ENCODE results near the gene GDPD1. TPM values are rescaled to one million over a fixed set of nuclear protein-coding genes. Genes with fewer than 3 reads are reported as not detected.
"Not testable (repeated sequence)": the region's sequence is repeated elsewhere in the genome, so short reads cannot be mapped to it uniquely, and the experiment has no call there.

Gene GDPD1
- total and polyA plus RNA-seq, 4 donors: 1.2 to 8.7 (median 2.1) TPM

DNA sequence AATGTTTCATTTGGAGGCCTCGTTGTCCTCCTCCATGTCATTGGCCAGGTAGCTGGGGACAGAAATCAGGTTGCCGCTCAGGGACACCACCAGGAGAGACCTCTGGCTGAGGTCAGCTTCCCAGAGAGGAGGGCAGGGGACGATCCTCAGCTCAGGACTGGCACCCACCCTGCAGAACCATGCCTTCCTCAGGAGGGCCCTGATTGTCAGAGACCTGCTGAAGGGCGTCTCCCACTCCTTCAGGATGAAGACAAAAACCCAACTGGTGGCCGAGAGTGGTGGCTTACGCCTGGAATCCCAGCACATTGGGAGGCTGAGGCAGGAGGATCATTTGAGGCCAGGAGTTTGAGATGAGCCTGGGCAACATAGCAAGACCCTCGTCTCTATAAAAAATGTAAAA, 45.2 kb upstream of the GDPD1 start:
- TF ChIP-seq, protein P1, sequence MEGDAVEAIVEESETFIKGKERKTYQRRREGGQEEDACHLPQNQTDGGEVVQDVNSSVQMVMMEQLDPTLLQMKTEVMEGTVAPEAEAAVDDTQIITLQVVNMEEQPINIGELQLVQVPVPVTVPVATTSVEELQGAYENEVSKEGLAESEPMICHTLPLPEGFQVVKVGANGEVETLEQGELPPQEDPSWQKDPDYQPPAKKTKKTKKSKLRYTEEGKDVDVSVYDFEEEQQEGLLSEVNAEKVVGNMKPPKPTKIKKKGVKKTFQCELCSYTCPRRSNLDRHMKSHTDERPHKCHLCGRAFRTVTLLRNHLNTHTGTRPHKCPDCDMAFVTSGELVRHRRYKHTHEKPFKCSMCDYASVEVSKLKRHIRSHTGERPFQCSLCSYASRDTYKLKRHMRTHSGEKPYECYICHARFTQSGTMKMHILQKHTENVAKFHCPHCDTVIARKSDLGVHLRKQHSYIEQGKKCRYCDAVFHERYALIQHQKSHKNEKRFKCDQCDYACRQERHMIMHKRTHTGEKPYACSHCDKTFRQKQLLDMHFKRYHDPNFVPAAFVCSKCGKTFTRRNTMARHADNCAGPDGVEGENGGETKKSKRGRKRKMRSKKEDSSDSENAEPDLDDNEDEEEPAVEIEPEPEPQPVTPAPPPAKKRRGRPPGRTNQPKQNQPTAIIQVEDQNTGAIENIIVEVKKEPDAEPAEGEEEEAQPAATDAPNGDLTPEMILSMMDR (IDR thresholded peaks at IDR 0.05; ENCODE audit: control extremely low read depth, extremely low read depth): no peak
- peaks cover 0 to 4% (median 0%) of the 10 kb centered on the region in 4 donors for H3K36me3 ChIP-seq (ENCODE audit: control insufficient read depth in 4 of 4, insufficient read depth in 4 of 4, low read length in 4 of 4)
- ATAC-seq (ENCODE audit: insufficient read depth, low FRiP score) (no peak), DNase-seq (no peak)
- no peaks in the 10 kb centered on the region for H3K27me3 ChIP-seq (ENCODE audit: control insufficient read depth in 3 of 3, insufficient read depth in 3 of 3, low read length in 2 of 3)
- H3K27ac ChIP-seq (ENCODE audit: low read depth in 1 of 2, low read length in 1 of 2): no peak overlapping the region
- no peaks in the 10 kb centered on the region for H3K9me3 ChIP-seq (ENCODE audit: control insufficient read depth in 4 of 4, insufficient read depth in 3 of 4, low read length in 3 of 4)
- H3K4me1 ChIP-seq (ENCODE audit: control insufficient read depth in 5 of 5, insufficient read depth in 5 of 5, low read length in 5 of 5): no peaks in the 10 kb centered on the region
- H3K9ac ChIP-seq (ENCODE audit: insufficient read depth in 1 of 2, low read length in 2 of 2): no peak overlapping the region
- H3K4me3 ChIP-seq: no peak overlapping the region
- 93 to 98% methylated on average over 7 of the region's 7 CpGs for WGBS, 2 donors

DNA sequence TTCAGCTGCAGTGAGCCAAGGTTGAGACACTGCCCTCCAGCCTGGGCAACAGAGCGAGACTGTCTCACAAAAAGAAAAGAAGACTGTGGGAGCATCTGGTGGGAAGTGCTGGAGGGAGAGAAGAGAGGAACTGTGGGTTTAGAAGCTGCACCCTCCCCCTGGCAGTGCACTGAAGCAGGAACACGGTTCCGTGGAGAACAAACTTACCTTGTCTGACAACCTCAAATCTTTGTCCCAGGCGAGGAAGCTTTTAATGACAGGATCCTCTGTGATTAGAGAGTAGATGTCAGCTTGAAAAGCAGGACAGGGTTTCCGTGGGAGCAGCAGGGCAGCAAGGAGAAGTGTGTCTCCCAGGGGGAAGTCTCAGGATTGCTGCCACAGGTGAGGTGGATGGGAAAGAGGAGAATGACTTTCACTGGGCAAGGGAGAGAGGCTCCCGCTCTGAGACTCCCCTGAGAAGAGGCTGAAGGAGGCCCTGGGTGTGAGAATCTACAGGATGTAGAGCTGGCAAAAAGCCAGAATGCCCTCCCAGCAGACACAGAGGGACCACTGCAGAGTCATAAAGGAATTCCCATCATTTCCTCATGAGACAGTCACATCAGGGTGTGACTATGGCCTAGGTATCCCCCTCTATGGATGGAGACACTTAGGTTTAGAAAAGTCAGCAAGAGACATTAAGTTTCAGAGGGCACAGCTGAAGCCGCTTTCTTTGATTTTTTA, 41.9 kb upstream of the GDPD1 start:
- H3K27me3 ChIP-seq (ENCODE audit: control insufficient read depth in 3 of 3, insufficient read depth in 3 of 3, low read length in 2 of 3): no peaks in the 10 kb centered on the region
- TF ChIP-seq, protein P1 (IDR thresholded peaks at IDR 0.05; ENCODE audit: control extremely low read depth, extremely low read depth): no peak
- H3K4me1 ChIP-seq (ENCODE audit: control insufficient read depth in 5 of 5, insufficient read depth in 5 of 5, low read length in 5 of 5): no peaks in the 10 kb centered on the region
- H3K4me3 ChIP-seq: no peak overlapping the region
- ATAC-seq (ENCODE audit: insufficient read depth, low FRiP score): no peak
- DNase-seq: no peak
- H3K9ac ChIP-seq (ENCODE audit: insufficient read depth in 1 of 2, low read length in 2 of 2): no peak overlapping the region
- no peak overlapping the region for H3K27ac ChIP-seq (ENCODE audit: low read depth in 1 of 2, low read length in 1 of 2)
- no peaks in the 10 kb centered on the region for H3K9me3 ChIP-seq (ENCODE audit: control insufficient read depth in 4 of 4, insufficient read depth in 3 of 4, low read length in 3 of 4)
- WGBS, 2 donors: 76 to 84% methylated on average over 7 of the region's 7 CpGs
- no peaks in the 10 kb centered on the region for H3K36me3 ChIP-seq (ENCODE audit: control insufficient read depth in 4 of 4, insufficient read depth in 4 of 4, low read length in 4 of 4)

- WGBS, 2 donors: 93 to 94% methylated on average over 11 of the region's 11 CpGs
- not testable (repeated sequence) for H3K27me3 ChIP-seq (ENCODE audit: control insufficient read depth in 3 of 3, insufficient read depth in 3 of 3, low read length in 2 of 3); H3K4me1 ChIP-seq (ENCODE audit: control insufficient read depth in 5 of 5, insufficient read depth in 5 of 5, low read length in 5 of 5); ATAC-seq (ENCODE audit: insufficient read depth, low FRiP score); H3K4me3 ChIP-seq; H3K36me3 ChIP-seq (ENCODE audit: control insufficient read depth in 4 of 4, insufficient read depth in 4 of 4, low read length in 4 of 4); DNase-seq; H3K9me3 ChIP-seq (ENCODE audit: control insufficient read depth in 4 of 4, insufficient read depth in 3 of 4, low read length in 3 of 4); H3K27ac ChIP-seq (ENCODE audit: low read depth in 1 of 2, low read length in 1 of 2); H3K9ac ChIP-seq (ENCODE audit: insufficient read depth in 1 of 2, low read length in 2 of 2)
These were observed 40.7 kb upstream of the GDPD1 start for GRCh38 chr17:59179601-59180000.

DNA sequence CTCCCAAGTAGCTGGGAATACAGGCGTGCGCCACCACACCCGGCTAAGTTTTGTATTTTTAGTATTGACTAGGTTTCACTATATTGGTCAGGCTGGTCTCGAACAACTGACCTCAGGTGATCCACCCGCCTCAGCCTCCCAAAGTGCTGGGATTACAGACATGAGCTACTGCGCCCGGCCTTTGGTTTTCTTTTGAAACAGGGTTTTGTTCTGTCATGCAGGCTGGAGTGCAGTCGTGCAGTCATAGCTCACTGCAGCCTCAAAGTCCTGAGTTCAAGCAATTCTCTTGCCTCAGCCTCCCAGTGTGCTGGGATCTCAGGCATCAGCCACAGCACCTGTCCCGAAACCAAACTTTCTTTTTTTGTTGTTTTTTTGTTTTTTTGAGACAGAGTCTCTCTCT, 39.7 kb upstream of the GDPD1 start:
- no peak overlapping the region for H3K9ac ChIP-seq (ENCODE audit: insufficient read depth in 1 of 2, low read length in 2 of 2)
- H3K4me1 ChIP-seq (ENCODE audit: control insufficient read depth in 5 of 5, insufficient read depth in 5 of 5, low read length in 5 of 5): no peaks in the 10 kb centered on the region
- WGBS, 2 donors: 99 to 100% methylated on average over 9 of the region's 9 CpGs
- no peaks in the 10 kb centered on the region for H3K27me3 ChIP-seq (ENCODE audit: control insufficient read depth in 3 of 3, insufficient read depth in 3 of 3, low read length in 2 of 3)
- TF ChIP-seq, protein P1 (IDR thresholded peaks at IDR 0.05; ENCODE audit: control extremely low read depth, extremely low read depth): no peak
- no peak for ATAC-seq (ENCODE audit: insufficient read depth, low FRiP score)
- peaks cover 0 to 4% (median 0%) of the 10 kb centered on the region in 4 donors for H3K36me3 ChIP-seq (ENCODE audit: control insufficient read depth in 4 of 4, insufficient read depth in 4 of 4, low read length in 4 of 4)
- H3K4me3 ChIP-seq: no peak overlapping the region
- H3K9me3 ChIP-seq (ENCODE audit: control insufficient read depth in 4 of 4, insufficient read depth in 3 of 4, low read length in 3 of 4): no peaks in the 10 kb centered on the region
- no peak overlapping the region for H3K27ac ChIP-seq (ENCODE audit: low read depth in 1 of 2, low read length in 1 of 2)
- DNase-seq: no peak
